Glomerular visceral epithelial cell (primary cell): ENCODE data around the gene CHRDL1.
"Not testable (repeated sequence)": the region's sequence is repeated elsewhere in the genome, so short reads cannot be mapped to it uniquely, and the experiment has no call there.

Source experiments
- DNase-seq: peaks from one replicate; pipeline ENCODE4 v3.0.0-alpha.2; 2016; ENCODE audit errors: extremely low spot score

CHRDL1 gene

GRCh38 chrX:110795645-110796406 is at the start of gene CHRDL1:
Gene CHRDL1, minus strand, starts transcription at chrX:110795817. Its CDS starts 3,636 bp downstream, at chrX:110792181.
- DNase-seq: peak; percentile 73

GRCh38 chrX:110836982-110837381 is 41.4 kb upstream of the CHRDL1 start:
- DNase-seq: no peak

- no peak for DNase-seq
Measured at GRCh38 chrX:110836451-110836850, 40.8 kb upstream of the CHRDL1 start.

- no peak for DNase-seq
Measured at GRCh38 chrX:110836001-110836400, 40.4 kb upstream of the CHRDL1 start.

- DNase-seq: no peak
Measured at GRCh38 chrX:110825972-110826371, 30.4 kb upstream of the CHRDL1 start.

- DNase-seq: not testable (repeated sequence)
Measured at GRCh38 chrX:110816543-110816942, 20.9 kb upstream of the CHRDL1 start.

- DNase-seq: no peak
Measured at GRCh38 chrX:110806145-110806544, 10.5 kb upstream of the CHRDL1 start.

GRCh38 chrX:110805303-110805702 is 9.7 kb upstream of the CHRDL1 start:
- DNase-seq: no peak

- DNase-seq: no peak
Measured at GRCh38 chrX:110804446-110804845, 8.8 kb upstream of the CHRDL1 start.

GRCh38 chrX:110803506-110803905 is 7.9 kb upstream of the CHRDL1 start:
- no peak for DNase-seq

- no peak for DNase-seq
Measured at GRCh38 chrX:110796407-110796697, 735 bp upstream of the CHRDL1 start.

- no peak for DNase-seq
Measured at GRCh38 chrX:110794601-110795000, 1.0 kb downstream of the CHRDL1 start.

- peak; percentile 30 for DNase-seq
Measured at GRCh38 chrX:110791071-110791470, 4.5 kb downstream of the CHRDL1 start.

- peak; percentile 69 for DNase-seq
Measured at GRCh38 chrX:110786486-110786885, 9.1 kb downstream of the CHRDL1 start.

GRCh38 chrX:110759785-110760184 is 35.8 kb downstream of the CHRDL1 start:
- DNase-seq: peak; percentile 43

GRCh38 chrX:110758781-110759422 is 36.7 kb downstream of the CHRDL1 start:
- no peak for DNase-seq

GRCh38 chrX:110755611-110756010 is 40.0 kb downstream of the CHRDL1 start:
- peak; percentile 75 for DNase-seq

GRCh38 chrX:110755061-110755460 is 40.6 kb downstream of the CHRDL1 start:
- DNase-seq: peak; percentile 44

- DNase-seq: no peak
Measured at GRCh38 chrX:110750526-110751189, 45.0 kb downstream of the CHRDL1 start.

- DNase-seq: no peak
Measured at GRCh38 chrX:110748256-110748806, 47.3 kb downstream of the CHRDL1 start.

GRCh38 chrX:110746014-110746413 is 49.6 kb downstream of the CHRDL1 start:
- no peak for DNase-seq

GRCh38 chrX:110745288-110745687 is 50.3 kb downstream of the CHRDL1 start:
- DNase-seq: no peak
